Limb (tissue), 2 donors: ENCODE data around the gene TMEM150B.
A peak's percentile ranks its signal among the peaks of the same experiment; 100 is the strongest.

Source experiments
- DNase-seq, 2 donors: peaks; one replicate each; pipeline ENCODE4 v3.0.0-alpha.2; 2016; ENCODE audit errors: extremely low spot score in 2 of 2

The TMEM150B gene, protein sequence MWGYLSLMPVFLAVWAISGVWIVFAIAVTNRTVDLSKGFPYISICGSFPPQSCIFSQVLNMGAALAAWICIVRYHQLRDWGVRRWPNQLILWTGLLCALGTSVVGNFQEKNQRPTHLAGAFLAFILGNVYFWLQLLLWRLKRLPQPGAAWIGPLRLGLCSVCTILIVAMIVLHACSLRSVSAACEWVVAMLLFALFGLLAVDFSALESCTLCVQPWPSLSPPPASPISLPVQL

GRCh38 chr19:55325172-55325571 is at the start of gene TMEM150B:
Gene TMEM150B (minus strand): TSS chr19:55325341. CDS start chr19:55321036, 4,305 bp downstream.
- DNase-seq = no peak

DNA sequence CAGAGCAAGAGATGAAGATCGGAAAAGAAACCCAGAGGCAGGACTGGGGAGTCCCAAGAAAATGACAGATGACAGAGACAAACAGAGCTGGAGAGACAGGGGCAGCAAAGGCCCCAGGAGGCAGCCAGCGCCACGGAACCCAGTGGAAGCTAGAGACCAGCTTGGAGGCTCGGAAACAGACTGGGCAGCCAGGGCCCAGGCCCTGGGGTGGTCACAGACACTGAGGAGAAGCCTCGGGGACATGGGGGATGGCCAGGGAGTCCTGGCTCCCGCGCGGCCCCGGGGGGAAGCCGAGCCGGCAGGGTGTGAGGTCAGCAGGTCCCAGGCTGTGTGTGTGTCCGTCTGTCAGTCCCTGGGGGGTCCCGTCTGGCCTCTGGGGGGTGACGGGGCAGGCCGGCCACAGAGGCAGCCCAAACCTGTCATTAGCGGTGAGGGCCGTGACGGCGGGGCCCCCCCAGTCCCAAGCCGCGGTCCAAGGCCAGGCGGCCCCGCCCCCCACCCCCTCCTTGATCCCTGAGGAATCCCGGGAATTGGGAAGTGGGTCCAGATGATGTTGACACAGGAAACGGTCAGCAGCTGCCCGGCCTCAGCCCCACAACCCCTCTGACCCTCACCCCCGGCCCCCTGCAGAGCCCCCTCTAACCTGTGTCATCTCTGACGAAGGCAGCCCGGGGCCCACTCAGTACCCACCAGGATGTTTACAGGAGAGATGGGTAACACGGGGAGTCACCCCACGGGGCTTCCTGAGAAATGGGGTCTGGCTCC is 49.0 kb upstream of the TMEM150B start:
- DNase-seq = no peak

- no peak for DNase-seq
These were observed 48.3 kb upstream of the TMEM150B start for GRCh38 chr19:55373306-55373992.

DNA sequence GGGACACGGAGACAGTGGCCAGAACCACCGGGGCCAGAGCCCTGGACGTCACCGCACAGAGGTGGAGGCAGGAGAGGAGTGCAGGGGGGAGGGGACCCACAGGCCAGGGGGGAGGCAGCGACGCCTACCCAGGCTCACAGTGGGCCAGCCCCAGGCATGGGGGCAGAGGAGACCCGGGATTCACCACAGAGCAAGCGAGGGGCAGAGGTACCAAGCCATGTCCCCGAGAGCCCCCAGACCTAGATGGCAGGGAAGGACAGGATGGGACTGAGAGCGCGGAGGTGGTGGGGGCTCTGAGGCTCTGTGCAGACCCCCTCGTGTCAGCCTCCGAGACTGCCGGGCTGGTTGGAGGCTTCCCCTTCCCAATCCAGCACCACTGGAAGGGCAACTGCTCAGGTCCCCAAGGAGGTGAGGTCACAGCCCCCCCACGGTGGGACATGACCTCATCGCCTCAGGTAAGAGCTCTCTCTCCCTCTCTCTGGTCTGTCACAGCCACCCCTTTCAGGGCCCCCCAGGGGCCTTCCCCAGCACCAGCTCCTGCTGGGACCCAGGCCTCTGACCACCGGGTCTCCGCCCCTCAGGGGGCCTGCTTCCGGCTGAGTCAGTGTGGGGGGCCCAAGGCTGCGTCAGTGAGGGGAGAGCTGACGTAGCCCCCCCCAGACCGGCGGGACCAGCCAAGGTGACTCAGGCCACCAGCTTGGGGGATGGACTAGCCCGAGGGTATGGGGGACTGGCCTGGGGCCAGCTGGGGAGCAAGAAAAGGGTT is 47.4 kb upstream of the TMEM150B start:
- no peak for DNase-seq

DNA sequence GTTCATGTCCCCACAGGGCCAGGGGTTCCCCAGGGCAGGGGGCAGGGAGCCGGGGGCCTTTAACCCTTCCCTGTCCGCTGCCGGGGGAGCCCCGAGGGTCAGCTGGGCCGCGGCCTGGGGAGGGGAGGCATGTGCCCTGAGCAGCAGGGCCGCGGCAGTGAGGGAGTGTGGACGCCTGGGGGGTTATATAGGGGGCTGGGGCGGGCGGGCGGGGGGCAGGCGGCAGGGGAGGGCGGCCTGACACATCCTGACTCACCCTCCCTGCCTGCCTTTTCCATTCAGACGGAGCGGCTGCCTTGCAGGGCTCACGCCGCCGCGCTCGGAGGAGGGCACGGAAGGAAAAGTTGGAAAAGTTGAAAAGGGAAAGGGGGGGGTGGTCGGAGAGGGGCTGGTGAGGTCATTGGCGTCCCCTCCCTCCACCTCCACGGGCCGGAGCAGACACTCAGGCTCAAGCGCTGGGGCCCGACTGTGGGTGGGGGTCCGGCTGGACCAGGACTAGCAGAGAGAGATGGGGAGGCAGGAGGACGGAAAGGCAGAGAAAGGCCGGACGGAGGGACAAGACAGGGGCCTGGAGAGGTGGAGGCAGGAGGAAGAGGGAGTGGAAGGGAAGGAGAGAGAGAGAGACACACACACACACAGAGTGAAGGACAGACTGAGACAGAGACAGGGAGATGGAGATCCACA is 45.3 kb upstream of the TMEM150B start, which contains the start of gene IL11:
Gene IL11, minus strand, starts transcription at position 159 of the 684 bp plus-strand sequence. Its CDS starts 153 bp downstream, at position 6.
- no peak for DNase-seq

- DNase-seq = no peak
These were observed 44.6 kb upstream of the TMEM150B start for GRCh38 chr19:55369653-55370304.

DNA sequence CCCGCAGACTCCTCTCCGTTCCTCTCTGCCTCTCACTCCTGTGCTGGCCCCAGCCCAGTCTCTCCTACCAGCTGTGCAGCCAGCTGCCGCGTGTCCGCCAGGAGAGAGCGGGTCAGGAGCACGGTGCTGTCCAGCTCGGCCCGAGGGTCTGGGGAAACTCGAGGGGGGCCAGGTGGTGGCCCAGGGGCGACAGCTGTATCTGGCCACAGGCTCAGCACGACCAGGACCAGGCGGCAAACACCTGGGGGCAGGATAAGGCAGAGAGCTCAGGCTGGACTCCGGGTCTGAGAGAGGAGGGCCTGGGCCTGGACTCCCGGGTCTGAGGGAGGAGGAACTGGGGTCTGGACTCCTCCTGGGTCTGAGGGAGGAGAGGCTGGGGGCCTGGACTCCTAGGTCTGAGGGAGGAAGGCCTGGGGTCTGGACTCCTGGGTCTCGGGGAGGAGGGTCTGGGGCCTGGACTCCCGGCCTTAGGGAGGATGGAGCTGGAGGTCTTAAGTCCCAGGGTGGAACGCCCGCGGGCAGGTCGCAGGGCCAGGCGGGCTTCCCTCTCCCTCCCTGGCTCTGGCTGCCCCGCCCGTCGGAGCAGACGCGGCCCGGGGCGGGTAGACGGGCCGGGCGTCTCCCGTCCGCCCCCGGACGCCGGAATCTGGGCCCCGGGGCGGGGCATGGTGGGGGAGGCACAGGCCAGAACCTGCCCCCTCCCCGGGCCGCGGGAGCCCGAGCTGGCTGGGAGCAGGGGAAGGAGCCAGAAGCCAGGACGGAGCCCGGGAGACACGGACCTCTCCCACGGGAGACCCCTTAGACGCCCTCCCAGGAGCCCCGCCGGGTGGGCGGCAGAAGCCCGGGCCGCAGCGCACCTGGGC is 43.8 kb upstream of the TMEM150B start:
- DNase-seq = peak in 1 of 2 donors; percentile 60

- no peak for DNase-seq
These were observed 43.0 kb upstream of the TMEM150B start for GRCh38 chr19:55368106-55368505.

- no peak for DNase-seq
These were observed 41.6 kb upstream of the TMEM150B start for GRCh38 chr19:55366790-55367189.

GRCh38 chr19:55365964-55366363 is 40.8 kb upstream of the TMEM150B start:
- DNase-seq = no peak

- no peak for DNase-seq
These were observed 40.1 kb upstream of the TMEM150B start for GRCh38 chr19:55365245-55365644.

GRCh38 chr19:55362990-55363716 is 38.0 kb upstream of the TMEM150B start, which contains the start of gene GARIN5B:
Gene GARIN5B (minus strand): TSS chr19:55363260. CDS start chr19:55363066, 194 bp downstream.
- DNase-seq = no peak

- no peak for DNase-seq
These were observed 37.2 kb upstream of the TMEM150B start for GRCh38 chr19:55362174-55362989.

DNA sequence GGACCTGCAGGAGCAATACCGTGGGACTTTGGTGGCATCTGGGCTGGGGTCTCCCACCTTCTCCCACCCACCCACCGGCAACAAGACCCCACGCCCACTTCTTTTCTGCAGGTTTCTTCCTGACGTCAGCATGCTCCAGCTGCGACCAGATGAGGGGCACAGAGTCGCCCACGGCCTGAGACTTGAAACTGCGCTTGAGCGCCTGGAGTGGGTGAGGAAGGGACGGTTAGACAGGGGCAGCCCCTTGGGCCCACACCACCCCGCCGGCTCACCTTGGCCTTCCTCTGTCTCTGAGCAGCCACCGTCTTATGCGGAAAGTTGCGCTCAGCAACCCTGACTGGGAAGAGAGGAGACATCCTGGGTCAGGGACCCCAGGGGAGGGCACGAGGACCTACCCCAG is 35.8 kb upstream of the TMEM150B start:
- no peak for DNase-seq

DNA sequence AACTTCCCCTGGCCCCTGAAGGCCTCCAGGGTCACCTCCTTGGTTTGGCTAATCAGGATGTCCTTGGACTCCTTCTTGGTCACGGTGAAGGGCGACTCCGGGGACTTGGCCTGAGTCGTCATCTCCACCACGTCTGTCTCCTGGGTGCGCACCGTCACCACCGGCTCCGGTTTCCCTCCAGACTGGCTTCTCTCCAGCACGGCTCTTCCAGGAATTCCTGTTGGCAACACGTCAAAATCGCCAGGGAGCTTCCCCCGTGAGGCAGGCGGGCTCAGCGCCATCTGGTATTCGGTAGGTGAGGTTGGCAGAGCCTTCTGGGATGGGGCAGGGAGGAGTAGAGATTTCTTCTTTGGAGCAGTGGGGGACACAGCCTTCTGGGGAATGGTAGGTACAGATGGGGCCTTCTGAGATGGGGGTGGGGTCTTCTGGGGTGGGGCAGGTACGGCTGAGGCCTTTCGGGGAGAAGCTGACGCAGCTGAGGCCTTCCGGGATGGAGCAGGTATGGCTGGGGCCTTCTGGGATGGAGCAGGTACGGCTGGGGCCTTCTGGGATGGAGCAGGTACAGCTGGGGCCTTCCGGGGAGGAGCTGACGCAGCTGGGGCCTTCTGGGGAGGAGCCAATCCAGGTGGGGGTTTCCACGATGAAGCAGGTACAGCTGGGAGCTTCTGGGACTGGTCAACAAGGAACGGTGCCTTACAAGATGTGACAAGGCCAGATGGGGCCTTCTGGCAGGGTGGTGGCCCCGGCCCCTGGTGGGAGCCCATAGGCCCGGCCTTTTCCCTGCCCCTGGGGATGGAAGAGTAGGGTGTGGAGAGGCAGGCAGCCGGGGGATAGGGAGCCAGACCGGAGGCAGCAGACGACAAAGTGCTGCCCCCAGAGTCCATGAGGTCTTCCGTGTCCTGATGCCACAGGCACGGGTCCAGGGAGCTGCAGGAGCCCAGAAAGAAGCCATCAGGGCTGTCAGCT is 34.1 kb upstream of the TMEM150B start:
- no peak for DNase-seq

DNA sequence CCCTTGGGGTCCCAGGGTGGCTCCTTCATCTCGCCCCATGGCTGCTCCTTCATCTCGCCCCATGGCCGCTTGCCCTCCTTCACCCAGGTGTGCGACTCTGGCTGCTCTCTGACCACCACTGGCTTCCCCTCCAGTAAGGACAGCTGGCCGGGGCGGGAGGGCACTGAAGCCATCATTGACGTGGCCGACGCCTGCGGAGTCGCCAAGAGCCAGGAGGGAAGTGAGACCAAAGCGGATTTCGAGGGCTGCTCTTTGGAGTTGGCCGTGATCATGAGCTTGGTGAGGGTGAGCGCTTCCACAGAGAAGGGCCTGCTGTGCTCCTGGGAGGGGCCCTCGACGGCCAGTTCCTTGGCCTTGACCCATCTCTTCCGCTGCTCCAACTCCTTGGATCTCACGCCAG is 33.4 kb upstream of the TMEM150B start:
- no peak for DNase-seq
